K562 (cell line): Measurements from ENCODE around the gene RNU1-2. TPM values are rescaled to one million over a fixed set of nuclear protein-coding genes. Genes with fewer than 3 reads are reported as not detected.
A peak's percentile ranks its signal among the peaks of the same experiment; 100 is the strongest.
"Not testable (repeated sequence)": the region's sequence is repeated elsewhere in the genome, so short reads cannot be mapped to it uniquely, and the experiment has no call there.

ENCODE experiments used
- EP300 ChIP-seq: IDR thresholded peaks from 2 replicates; pipeline ENCODE4 v1.6.1; 2012; ENCODE audit warnings: low read length, improper control_type of control experiment
- ETV5 ChIP-seq: sonication (generic); formaldehyde crosslinking; IDR thresholded peaks from 2 replicates; pipeline ENCODE4 v1.4.0; 2020; ENCODE audit warnings: low read depth, mild to moderate bottlenecking, missing genetic modification reagents
- FOXK2 ChIP-seq, 2 experiments: fragments of 450-650 bp; IDR thresholded peaks in 1 of 2; conservative IDR thresholded peaks in 1 of 2; 2 replicates each; pipeline ENCODE4 v1.6.1; 2016; ENCODE audit warnings: low read depth in 2 of 2, mild to moderate bottlenecking in 1 of 2
- GTF2A2 ChIP-seq: IDR thresholded peaks from 2 replicates; pipeline ENCODE4 v1.6.1; 2016; ENCODE audit warnings: mild to moderate bottlenecking, missing genetic modification characterization, missing compliant biosample characterization
- HBP1 ChIP-seq: fragments of 450-650 bp; formaldehyde crosslinking; IDR thresholded peaks from 2 replicates; pipeline ENCODE4 v1.4.0; 2022; ENCODE audit warnings: missing genetic modification characterization
- ILF3 ChIP-seq: fragments of 450-650 bp; IDR thresholded peaks from 2 replicates; pipeline ENCODE4 v1.6.1; 2018; ENCODE audit warnings: antibody characterized with exemption, mild to moderate bottlenecking, moderate library complexity, borderline replicate concordance
- KAT7 ChIP-seq: sonication (generic); formaldehyde crosslinking; IDR thresholded peaks from 2 replicates; pipeline ENCODE4 v1.8.0; 2022; ENCODE audit warnings: missing genetic modification reagents, mild to moderate bottlenecking, borderline replicate concordance
- KDM2B ChIP-seq: fragments of 250-450 bp; sonication (Bioruptor Pico); IDR thresholded peaks from 2 replicates; pipeline ENCODE4 v1.8.0; 2021; ENCODE audit warnings: mild to moderate bottlenecking, moderate library complexity
- KLF16 ChIP-seq: IDR thresholded peaks from 2 replicates; pipeline ENCODE4 v1.6.1; 2016; ENCODE audit warnings: antibody characterized with exemption
- MAZ ChIP-seq, 2 experiments: fragments of 450-650 bp in 1 of 2; sonication (generic) in 1 of 2; formaldehyde crosslinking; IDR thresholded peaks in 1 of 2; conservative IDR thresholded peaks in 1 of 2; 2 replicates each; pipeline versions ENCODE4 v1.4.0 to v1.5.0; 2020; ENCODE audit warnings: mild to moderate bottlenecking in 1 of 2, missing genetic modification reagents in 1 of 2
- MED1 ChIP-seq: sonication (generic); formaldehyde crosslinking; IDR thresholded peaks from 2 replicates; pipeline ENCODE4 v1.8.1; 2023; ENCODE audit warnings: missing genetic modification reagents, borderline replicate concordance
- MLLT1 ChIP-seq, 2 experiments: fragments of 450-650 bp; IDR thresholded peaks; 2 replicates each; pipeline ENCODE4 v1.6.1; 2016
- MYC ChIP-seq, 2 experiments: fragments of 250-450 bp in 1 of 2; sonication (Bioruptor Pico) in 1 of 2; IDR thresholded peaks; 2 replicates each; pipeline versions ENCODE4 v1.5.1 to v1.6.1; 2012 to 2021; ENCODE audit warnings: low read depth in 2 of 2, borderline replicate concordance in 1 of 2, improper control_type of control experiment in 1 of 2, low read length in 1 of 2, mild to moderate bottlenecking in 1 of 2, moderate library complexity in 1 of 2
- NBN ChIP-seq: fragments of 450-650 bp; IDR thresholded peaks from 2 replicates; pipeline ENCODE4 v1.6.1; 2016; ENCODE audit warnings: low read depth, mild to moderate bottlenecking
- OTX1 ChIP-seq: fragments of 450-650 bp; formaldehyde crosslinking; IDR thresholded peaks from 2 replicates; pipeline ENCODE4 v1.4.0; 2022; ENCODE audit warnings: mild to moderate bottlenecking
- RFX1 ChIP-seq: fragments of 450-650 bp; IDR thresholded peaks from 2 replicates; pipeline ENCODE4 v1.6.1; 2016; ENCODE audit warnings: mild to moderate bottlenecking, moderate library complexity
- TEAD4 ChIP-seq, 2 experiments: sonication (generic) in 1 of 2; formaldehyde crosslinking in 1 of 2; IDR thresholded peaks; 2 replicates each; pipeline versions ENCODE4 v1.6.1 to v1.8.0; 2012 to 2022; ENCODE audit warnings: borderline replicate concordance in 1 of 2, inconsistent platforms in 1 of 2, low read length in 1 of 2, mild to moderate bottlenecking in 1 of 2, missing genetic modification reagents in 1 of 2
- TRIM24 ChIP-seq, 2 experiments: fragments of 450-650 bp; IDR thresholded peaks; 2 replicates each; pipeline ENCODE4 v1.6.1; 2016
- ZBTB7A ChIP-seq: IDR thresholded peaks from 2 replicates; pipeline ENCODE4 v1.6.1; 2011; ENCODE audit warnings: low read depth, mild to moderate bottlenecking, low read length, moderate library complexity, borderline replicate concordance; ENCODE audit not compliant: control insufficient read depth
- ZFP30 ChIP-seq: fragments of 250-450 bp; sonication (Bioruptor Pico); IDR thresholded peaks from 2 replicates; pipeline ENCODE4 v1.8.0; 2022; ENCODE audit warnings: moderate library complexity, mild to moderate bottlenecking, inconsistent platforms, borderline replicate concordance
- ZNF143 ChIP-seq: sonication (generic); formaldehyde crosslinking; IDR thresholded peaks from 2 replicates; pipeline ENCODE4 v1.9.0; 2022; ENCODE audit warnings: mild to moderate bottlenecking, missing genetic modification reagents
- ZNF212 ChIP-seq: fragments of 450-650 bp; formaldehyde crosslinking; IDR thresholded peaks from 2 replicates; pipeline ENCODE4 v1.4.0; 2020; ENCODE audit warnings: mild to moderate bottlenecking
- ZNF263 ChIP-seq: sonication (generic); formaldehyde crosslinking; IDR thresholded peaks from 2 replicates; pipeline ENCODE4 v1.8.0; 2022; ENCODE audit warnings: mild to moderate bottlenecking, missing genetic modification reagents, borderline replicate concordance
- ZNF354B ChIP-seq: fragments of 250-450 bp; sonication (Bioruptor Pico); IDR thresholded peaks from 2 replicates; pipeline ENCODE4 v1.4.0; 2020
- ZNF79 ChIP-seq: fragments of 250-450 bp; sonication (Bioruptor Pico); IDR thresholded peaks from 2 replicates; pipeline ENCODE4 v1.4.0; 2020; ENCODE audit warnings: low read depth, mild to moderate bottlenecking, moderate library complexity
- polyA plus RNA-seq, 8 experiments: library from polyadenylated mRNA; depleted of rRNA in 4 of 8; stranded (reverse) in 5 of 8; unstranded in 3 of 8; fragments of >200 nt; fragmentation: Nextera tagmentation in 2 of 8; fragmentation: Illumina TruSeq in 1 of 8; extraction: Ambion mirVana in 2 of 8; extraction: Trizol in 1 of 8; gene quantifications; 2 replicates each; pipeline versions ENCODE4 v1.2.1 to v1.2.3, GENCODE V29; 2011 to 2014; ENCODE audit warnings: inconsistent platforms in 1 of 8, missing spikeins in 1 of 8
- total RNA-seq, 7 experiments: library from RNA; depleted of rRNA in 6 of 7; stranded (reverse); fragments of >200 nt in 6 of 7; fragmentation: Illumina TruSeq in 2 of 7; extraction: Trizol in 2 of 7; gene quantifications; 2 replicates each; pipeline versions ENCODE4 v1.2.1 to v1.2.3, GENCODE V29; 2011 to 2021; ENCODE audit warnings: low replicate concordance in 1 of 7

Gene RNU1-2
- total and polyA plus RNA-seq, 9 of the 15 experiments (the other 6 are each of a cell fraction or from before 2014, with no cell fraction given): under 0.01 to 32,823 (median 2,538) TPM; not detected in 4

GRCh38 chr1:16895598-16896315 lies at the start of gene RNU1-2 (continued):
- TF ChIP-seq HBP1 (CRISPR knock-in tag): peak; percentile 99
- peak; percentile 64; the same call in 1 of the 2 replicates for TF ChIP-seq ETV5 (CRISPR knock-in tag)
- peak; percentile 85 for TF ChIP-seq ZNF143 (CRISPR knock-in tag)
- peak; percentile 93; the same call in 1 of the 2 replicates for TF ChIP-seq ZFP30 (CRISPR knock-in tag)
- TF ChIP-seq TEAD4 (IDR thresholded peaks at IDR 0.05; ENCODE audit: low read length): peak; percentile 87
- TF ChIP-seq TEAD4 (CRISPR knock-in tag; IDR thresholded peaks at IDR 0.05; ENCODE audit: borderline replicate concordance); MYC (CRISPR knock-in tag; IDR thresholded peaks at IDR 0.05; ENCODE audit: borderline replicate concordance, low read depth): not testable (repeated sequence)
- TF ChIP-seq ZNF354B (CRISPR knock-in tag): peak; percentile 69
- peak; percentile 90; the same call in 1 of the 2 replicates for TF ChIP-seq NBN
- TF ChIP-seq ZNF212: peak; percentile 75; the same call in 1 of the 2 replicates
- peak; percentile 36 for TF ChIP-seq EP300
- TF ChIP-seq RFX1: peak; percentile 62
- TF ChIP-seq ZNF263 (CRISPR knock-in tag): peak; percentile 47; the same call in 1 of the 2 replicates
- TF ChIP-seq FOXK2 (conservative IDR thresholded peaks at IDR 0.05 in 1 of 2, IDR thresholded peaks at IDR 0.05 in 1 of 2; ENCODE audit: low read depth in 2 of 2): peak in 1 of 2 experiments; percentile 66; a peak in 1 of 4 replicates
- TF ChIP-seq ZBTB7A: peak; percentile 33; the same call in 1 of the 2 replicates
- TF ChIP-seq KDM2B (CRISPR knock-in tag): 0 out of 2 replicates have a peak, but pooled peaks have one; percentile 44
- TF ChIP-seq KAT7 (CRISPR knock-in tag): peak; percentile 98; the same call in 1 of the 2 replicates
- TF ChIP-seq GTF2A2 (tag): peak; percentile 43; the same call in 1 of the 2 replicates
- TF ChIP-seq MAZ (CRISPR knock-in tag; conservative IDR thresholded peaks at IDR 0.05 in 1 of 2, IDR thresholded peaks at IDR 0.05 in 1 of 2): peak; percentile 70 to 86; a peak in 3 of 4 replicates
- TF ChIP-seq TRIM24 (IDR thresholded peaks at IDR 0.05): peak in 1 of 2 experiments; percentile 53; a peak in 2 of 4 replicates
- TF ChIP-seq MED1 (CRISPR knock-in tag): peak; percentile 85; the same call in 1 of the 2 replicates
- peak; percentile 27; the same call in 1 of the 2 replicates for TF ChIP-seq MYC (IDR thresholded peaks at IDR 0.05; ENCODE audit: low read depth, low read length)
- TF ChIP-seq ILF3: peak; percentile 94
- TF ChIP-seq ZNF79: peak; percentile 61; the same call in 1 of the 2 replicates
- peak; percentile 100 for TF ChIP-seq OTX1
- peak; percentile 94 to 96 for TF ChIP-seq MLLT1 (IDR thresholded peaks at IDR 0.05)
- peak; percentile 50; the same call in 1 of the 2 replicates for TF ChIP-seq KLF16
